GM10248 (cell line): ENCODE data around the gene CFHR1.

Experiments
- CTCF ChIA-PET: fragments of 300-600 bp; sonication (Branson Sonifier 250); formaldehyde crosslinking; extraction: SDS; loops from one replicate; lab custom pipeline; 2021; ENCODE audit warnings: antibody characterized with exemption; lab: Yijun Ruan, JAX
- POLR2A ChIA-PET: fragments of 350-650 bp; sonication (Branson Sonifier 250); formaldehyde crosslinking; extraction: SDS; loops from one replicate; lab custom pipeline; 2020; ENCODE audit warnings: antibody characterized with exemption; lab: Yijun Ruan, JAX
- DNase-seq: peaks from one replicate; pipeline ENCODE4 v3.0.0; 2012; ENCODE audit errors: extremely low spot score
- CTCF ChIP-seq: IDR thresholded peaks from 2 replicates; pipeline ENCODE4 v1.5.1; 2012; ENCODE audit warnings: mild to moderate bottlenecking, low read depth; ENCODE audit errors: extremely low read depth, missing control alignments, control extremely low read depth

CFHR1 gene

DNA sequence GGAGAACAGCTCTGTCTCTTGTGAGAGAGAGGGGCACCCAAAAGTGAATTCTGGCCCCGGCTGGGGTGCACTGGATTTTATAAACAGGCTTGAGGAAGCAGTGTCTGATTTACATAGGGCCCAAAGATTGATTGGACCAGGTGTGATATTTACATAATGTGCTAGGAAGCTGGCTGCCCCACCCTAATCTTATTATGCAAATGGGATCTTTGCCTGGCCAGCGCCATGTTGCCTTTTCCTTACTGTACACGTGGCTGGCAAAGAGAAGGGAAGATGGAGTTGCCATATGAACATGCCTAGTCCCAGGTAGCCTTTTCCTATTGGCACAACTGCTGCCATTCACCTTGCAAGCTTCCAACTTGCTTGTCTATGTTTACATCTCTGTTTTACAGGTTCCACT lies 39.3 kb downstream of the CFHR1 start:
- CTCF ChIA-PET = interaction anchor here (1.2 kb wide), 1 partner anchor 34 kb away, joined by 3 read pairs; no protein-coding TSS in a partner anchor
- POLR2A ChIA-PET = no interaction called here
- no peak for DNase-seq
- TF ChIP-seq CTCF = no peak

DNA sequence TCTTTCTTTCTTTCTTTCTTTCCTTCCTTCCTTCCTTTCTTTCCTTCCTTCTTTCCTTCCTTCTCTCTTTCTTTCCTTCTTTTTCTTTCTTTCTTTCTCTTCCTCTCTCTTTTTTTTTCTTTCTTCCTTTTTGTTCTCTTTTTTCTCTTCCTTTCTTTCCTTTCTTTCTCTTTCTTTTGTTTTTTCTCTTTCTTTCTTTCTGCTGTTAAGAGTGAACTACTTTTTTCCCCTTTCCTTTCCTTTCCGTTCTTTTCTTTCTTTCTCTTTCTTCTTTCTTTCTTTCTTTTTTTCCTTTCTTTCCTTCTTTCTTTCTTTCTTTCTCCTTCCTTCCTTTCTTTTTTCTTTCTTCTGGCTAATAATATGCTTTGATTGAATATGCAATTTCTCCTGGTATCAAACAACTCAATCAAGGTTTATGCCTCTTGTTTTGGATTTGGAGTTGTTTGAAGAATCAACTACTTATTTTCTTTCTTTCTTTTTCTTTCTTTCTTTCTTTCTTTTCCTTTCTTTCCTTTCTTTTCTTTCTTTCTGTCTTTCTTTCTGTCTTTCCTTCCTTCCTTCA lies 40.9 kb downstream of the CFHR1 start:
- no peak for TF ChIP-seq CTCF
- ChIA-PET POLR2A (no interaction called here), CTCF (no interaction called here)
- DNase-seq = no peak

GRCh38 chr1:196861429-196861828 lies 41.9 kb downstream of the CFHR1 start:
- DNase-seq = no peak
- POLR2A ChIA-PET = no interaction called here
- CTCF ChIA-PET = no interaction called here
- no peak for TF ChIP-seq CTCF

DNA sequence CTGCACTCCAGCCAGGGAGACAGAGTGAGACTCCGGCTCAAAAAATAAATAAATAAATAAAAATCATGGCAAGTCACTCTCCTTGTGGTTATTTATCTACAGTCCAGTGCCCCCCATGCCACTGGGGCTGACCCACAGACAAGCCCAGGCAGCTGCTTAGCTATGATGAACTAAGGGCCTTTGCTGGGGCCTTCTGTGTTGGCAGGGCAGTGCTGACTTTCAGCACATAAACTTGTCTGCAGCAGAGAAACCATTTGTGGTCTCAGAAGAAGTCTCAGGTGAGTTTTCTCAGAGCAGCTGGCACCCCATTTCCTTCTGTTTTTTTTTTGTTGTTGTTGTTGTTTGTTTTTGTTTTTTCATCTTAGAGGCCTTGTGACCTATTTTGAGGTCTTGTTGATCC lies 47.4 kb downstream of the CFHR1 start:
- ChIA-PET POLR2A (no interaction called here), CTCF (no interaction called here)
- no peak for DNase-seq
- no peak for TF ChIP-seq CTCF

GRCh38 chr1:196873385-196873784 lies 53.9 kb downstream of the CFHR1 start:
- no peak for DNase-seq
- ChIA-PET POLR2A (no interaction called here), CTCF (no interaction called here)
- TF ChIP-seq CTCF = no peak

- TF ChIP-seq CTCF = no peak
- no peak for DNase-seq
- CTCF ChIA-PET = no interaction called here
- POLR2A ChIA-PET = no interaction called here
Measured at GRCh38 chr1:196875935-196876334, 56.4 kb downstream of the CFHR1 start.
